Measurements from ENCODE around the gene RAP1GAP.

DNA sequence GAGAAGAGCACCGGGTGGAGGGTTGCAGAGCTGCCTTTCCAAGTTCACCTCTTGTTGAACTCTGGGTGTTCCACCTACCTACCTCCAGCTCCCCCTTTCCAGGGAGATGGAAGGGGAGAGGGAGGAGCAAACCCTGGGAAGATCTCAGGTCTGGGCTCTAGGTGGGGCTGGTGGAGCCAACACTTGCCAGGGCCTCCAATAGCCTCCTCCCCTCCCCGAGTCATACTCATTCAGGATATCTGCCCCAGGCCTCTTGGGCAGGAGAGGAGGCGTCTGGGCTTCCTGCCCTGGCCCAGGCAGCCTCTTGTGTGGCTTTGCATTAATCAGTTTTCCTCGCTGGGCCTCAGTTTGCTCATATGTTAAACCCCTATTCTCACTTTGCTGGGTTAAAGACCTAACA, 13.4 kb downstream of the RAP1GAP start:
- TF ChIP-seq, protein P1, sequence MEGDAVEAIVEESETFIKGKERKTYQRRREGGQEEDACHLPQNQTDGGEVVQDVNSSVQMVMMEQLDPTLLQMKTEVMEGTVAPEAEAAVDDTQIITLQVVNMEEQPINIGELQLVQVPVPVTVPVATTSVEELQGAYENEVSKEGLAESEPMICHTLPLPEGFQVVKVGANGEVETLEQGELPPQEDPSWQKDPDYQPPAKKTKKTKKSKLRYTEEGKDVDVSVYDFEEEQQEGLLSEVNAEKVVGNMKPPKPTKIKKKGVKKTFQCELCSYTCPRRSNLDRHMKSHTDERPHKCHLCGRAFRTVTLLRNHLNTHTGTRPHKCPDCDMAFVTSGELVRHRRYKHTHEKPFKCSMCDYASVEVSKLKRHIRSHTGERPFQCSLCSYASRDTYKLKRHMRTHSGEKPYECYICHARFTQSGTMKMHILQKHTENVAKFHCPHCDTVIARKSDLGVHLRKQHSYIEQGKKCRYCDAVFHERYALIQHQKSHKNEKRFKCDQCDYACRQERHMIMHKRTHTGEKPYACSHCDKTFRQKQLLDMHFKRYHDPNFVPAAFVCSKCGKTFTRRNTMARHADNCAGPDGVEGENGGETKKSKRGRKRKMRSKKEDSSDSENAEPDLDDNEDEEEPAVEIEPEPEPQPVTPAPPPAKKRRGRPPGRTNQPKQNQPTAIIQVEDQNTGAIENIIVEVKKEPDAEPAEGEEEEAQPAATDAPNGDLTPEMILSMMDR (IDR thresholded peaks at IDR 0.05): no peak
- TF ChIP-seq MAFK (IDR thresholded peaks at IDR 0.05; ENCODE audit: partially characterized antibody): no peak

Data from A549 (cell line).